ENCODE results near the gene GLRX3.

The GLRX3 gene

DNA sequence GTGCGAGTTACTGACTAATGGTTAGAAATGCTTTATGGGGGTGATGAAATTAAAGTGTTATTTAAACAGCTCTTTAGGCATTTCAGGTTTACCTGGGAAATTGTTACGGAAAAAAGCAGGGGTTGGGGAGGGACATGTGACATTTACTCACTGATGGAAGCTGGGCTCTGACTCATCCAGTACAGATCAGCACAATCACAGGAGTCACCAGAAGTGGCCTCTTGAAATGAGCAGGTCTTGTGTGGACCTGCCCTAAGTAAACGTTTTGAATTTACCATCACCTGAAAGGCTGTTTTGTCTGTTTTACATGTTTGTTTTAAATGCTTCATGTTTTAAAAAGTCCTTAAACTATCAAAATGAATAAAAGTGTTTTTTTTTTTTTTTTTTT, 2.3 kb downstream of the GLRX3 start (continued):
- TF ChIP-seq KLF17 (tag by site-specific recombination; IDR thresholded peaks at IDR 0.05) = 0 out of 2 replicates have a peak, but pooled peaks have one; percentile 16
- no peak for TF ChIP-seq ZNF610 (tag by site-specific recombination; IDR thresholded peaks at IDR 0.05; ENCODE audit: borderline replicate concordance)
- TF ChIP-seq ZBTB7A (tag by site-specific recombination; IDR thresholded peaks at IDR 0.05; ENCODE audit: low read depth) = no peak
- no peak for TF ChIP-seq ZIC2 (tag by site-specific recombination; IDR thresholded peaks at IDR 0.05)
- TF ChIP-seq ZXDB (tag by site-specific recombination; IDR thresholded peaks at IDR 0.05) = peak; percentile 67
- no peak for TF ChIP-seq ZNF426 (tag by site-specific recombination; IDR thresholded peaks at IDR 0.05)
- no peak for TF ChIP-seq ZNF658 (tag by site-specific recombination; IDR thresholded peaks at IDR 0.05)
- TF ChIP-seq MYNN (tag by site-specific recombination; IDR thresholded peaks at IDR 0.05; ENCODE audit: borderline replicate concordance) = no peak
- TF ChIP-seq ZNF37A (tag by site-specific recombination; IDR thresholded peaks at IDR 0.05) = no peak
- peak; percentile 81; the same call in 1 of the 2 replicates for TF ChIP-seq INSM2 (tag by site-specific recombination; IDR thresholded peaks at IDR 0.05)
- TF ChIP-seq PRDM6 (tag by site-specific recombination; IDR thresholded peaks at IDR 0.05) = peak; percentile 93
- TF ChIP-seq ZSCAN4 (tag by site-specific recombination; IDR thresholded peaks at IDR 0.05) = no peak
- TF ChIP-seq ZEB2 (tag by site-specific recombination; IDR thresholded peaks at IDR 0.05) = peak; percentile 78
- TF ChIP-seq ZNF791 (tag by site-specific recombination; IDR thresholded peaks at IDR 0.05) = no peak
- TF ChIP-seq ZNF140 (tag by site-specific recombination; IDR thresholded peaks at IDR 0.05) = no peak
- no peak for TF ChIP-seq ZNF664 (tag by site-specific recombination; IDR thresholded peaks at IDR 0.05)
- TF ChIP-seq, protein P1, sequence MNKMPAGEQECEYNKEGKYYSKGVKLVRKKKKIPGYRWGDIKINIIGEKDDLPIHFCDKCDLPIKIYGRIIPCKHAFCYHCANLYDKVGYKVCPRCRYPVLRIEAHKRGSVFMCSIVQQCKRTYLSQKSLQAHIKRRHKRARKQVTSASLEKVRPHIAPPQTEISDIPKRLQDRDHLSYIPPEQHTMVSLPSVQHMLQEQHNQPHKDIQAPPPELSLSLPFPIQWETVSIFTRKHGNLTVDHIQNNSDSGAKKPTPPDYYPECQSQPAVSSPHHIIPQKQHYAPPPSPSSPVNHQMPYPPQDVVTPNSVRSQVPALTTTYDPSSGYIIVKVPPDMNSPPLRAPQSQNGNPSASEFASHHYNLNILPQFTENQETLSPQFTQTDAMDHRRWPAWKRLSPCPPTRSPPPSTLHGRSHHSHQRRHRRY (tag by site-specific recombination; IDR thresholded peaks at IDR 0.05) = no peak
- TF ChIP-seq ZNF423 (tag by site-specific recombination; IDR thresholded peaks at IDR 0.05) = no peak
- 0 out of 2 replicates have a peak, but pooled peaks have one; percentile 37 for TF ChIP-seq ZNF660 (tag by site-specific recombination; IDR thresholded peaks at IDR 0.05)
- TF ChIP-seq ZFP69B (tag by site-specific recombination; IDR thresholded peaks at IDR 0.05) = no peak
- peak; percentile 67 for TF ChIP-seq KLF8 (tag by site-specific recombination; IDR thresholded peaks at IDR 0.05)
- TF ChIP-seq ZNF132 (tag by site-specific recombination; IDR thresholded peaks at IDR 0.05; ENCODE audit: borderline replicate concordance) = no peak
- TF ChIP-seq ZBTB17 (tag by site-specific recombination; IDR thresholded peaks at IDR 0.05) = no peak
- no peak for TF ChIP-seq PBX3 (CRISPR knock-in tag; IDR thresholded peaks at IDR 0.05)
- no peak for TF ChIP-seq ZNF248 (tag by site-specific recombination; IDR thresholded peaks at IDR 0.05)
- TF ChIP-seq, protein P2, sequence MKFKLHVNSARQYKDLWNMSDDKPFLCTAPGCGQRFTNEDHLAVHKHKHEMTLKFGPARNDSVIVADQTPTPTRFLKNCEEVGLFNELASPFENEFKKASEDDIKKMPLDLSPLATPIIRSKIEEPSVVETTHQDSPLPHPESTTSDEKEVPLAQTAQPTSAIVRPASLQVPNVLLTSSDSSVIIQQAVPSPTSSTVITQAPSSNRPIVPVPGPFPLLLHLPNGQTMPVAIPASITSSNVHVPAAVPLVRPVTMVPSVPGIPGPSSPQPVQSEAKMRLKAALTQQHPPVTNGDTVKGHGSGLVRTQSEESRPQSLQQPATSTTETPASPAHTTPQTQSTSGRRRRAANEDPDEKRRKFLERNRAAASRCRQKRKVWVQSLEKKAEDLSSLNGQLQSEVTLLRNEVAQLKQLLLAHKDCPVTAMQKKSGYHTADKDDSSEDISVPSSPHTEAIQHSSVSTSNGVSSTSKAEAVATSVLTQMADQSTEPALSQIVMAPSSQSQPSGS (tag by site-specific recombination; IDR thresholded peaks at IDR 0.05; ENCODE audit: low read depth) = no peak
- no peak for TF ChIP-seq PRDM4 (tag by site-specific recombination; IDR thresholded peaks at IDR 0.05)
- no peak for TF ChIP-seq OVOL3 (tag by site-specific recombination; IDR thresholded peaks at IDR 0.05)
